Measurements from ENCODE around the gene AUTS2. TPM values are rescaled to one million over a fixed set of nuclear protein-coding genes. Genes with fewer than 3 reads are reported as not detected.

Gene AUTS2
- total RNA-seq, 2 donors from 2014 or later: 8.6 TPM

DNA sequence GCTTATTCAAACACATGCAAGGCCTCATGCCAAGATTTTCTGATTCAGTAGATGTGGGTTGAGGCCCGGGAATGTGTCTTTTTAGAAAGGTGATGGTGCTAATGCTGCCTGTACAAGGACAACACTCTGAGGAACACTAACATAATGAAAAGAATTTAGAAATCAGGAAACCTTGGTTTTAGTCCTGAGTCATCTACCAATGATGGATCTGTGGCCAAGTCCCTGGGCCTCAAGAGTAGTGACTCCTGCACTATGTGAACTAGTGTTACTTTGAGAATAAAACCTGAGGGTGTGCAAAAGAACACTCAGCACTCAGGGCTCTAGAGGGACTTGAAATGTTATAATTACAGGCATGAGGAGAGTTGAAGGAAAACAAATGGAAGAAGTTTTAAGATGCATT, 792.0 kb downstream of the AUTS2 start:
- TF ChIP-seq, protein P1, sequence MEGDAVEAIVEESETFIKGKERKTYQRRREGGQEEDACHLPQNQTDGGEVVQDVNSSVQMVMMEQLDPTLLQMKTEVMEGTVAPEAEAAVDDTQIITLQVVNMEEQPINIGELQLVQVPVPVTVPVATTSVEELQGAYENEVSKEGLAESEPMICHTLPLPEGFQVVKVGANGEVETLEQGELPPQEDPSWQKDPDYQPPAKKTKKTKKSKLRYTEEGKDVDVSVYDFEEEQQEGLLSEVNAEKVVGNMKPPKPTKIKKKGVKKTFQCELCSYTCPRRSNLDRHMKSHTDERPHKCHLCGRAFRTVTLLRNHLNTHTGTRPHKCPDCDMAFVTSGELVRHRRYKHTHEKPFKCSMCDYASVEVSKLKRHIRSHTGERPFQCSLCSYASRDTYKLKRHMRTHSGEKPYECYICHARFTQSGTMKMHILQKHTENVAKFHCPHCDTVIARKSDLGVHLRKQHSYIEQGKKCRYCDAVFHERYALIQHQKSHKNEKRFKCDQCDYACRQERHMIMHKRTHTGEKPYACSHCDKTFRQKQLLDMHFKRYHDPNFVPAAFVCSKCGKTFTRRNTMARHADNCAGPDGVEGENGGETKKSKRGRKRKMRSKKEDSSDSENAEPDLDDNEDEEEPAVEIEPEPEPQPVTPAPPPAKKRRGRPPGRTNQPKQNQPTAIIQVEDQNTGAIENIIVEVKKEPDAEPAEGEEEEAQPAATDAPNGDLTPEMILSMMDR (IDR thresholded peaks at IDR 0.05): no peak
- Histone ChIP-seq H3K4me1 (peaks cover 0 to 26% of the 10 kb centered on the region in 2 donors), H3K9me3 (no peaks in the 10 kb centered on the region), H3K27me3 (no peaks in the 10 kb centered on the region), H3K36me3 (no peaks in the 10 kb centered on the region), H3K27ac (no peak overlapping the region), H3K4me3 (no peak overlapping the region)
- DNase-seq (ENCODE audit: low spot score): no peak

DNA sequence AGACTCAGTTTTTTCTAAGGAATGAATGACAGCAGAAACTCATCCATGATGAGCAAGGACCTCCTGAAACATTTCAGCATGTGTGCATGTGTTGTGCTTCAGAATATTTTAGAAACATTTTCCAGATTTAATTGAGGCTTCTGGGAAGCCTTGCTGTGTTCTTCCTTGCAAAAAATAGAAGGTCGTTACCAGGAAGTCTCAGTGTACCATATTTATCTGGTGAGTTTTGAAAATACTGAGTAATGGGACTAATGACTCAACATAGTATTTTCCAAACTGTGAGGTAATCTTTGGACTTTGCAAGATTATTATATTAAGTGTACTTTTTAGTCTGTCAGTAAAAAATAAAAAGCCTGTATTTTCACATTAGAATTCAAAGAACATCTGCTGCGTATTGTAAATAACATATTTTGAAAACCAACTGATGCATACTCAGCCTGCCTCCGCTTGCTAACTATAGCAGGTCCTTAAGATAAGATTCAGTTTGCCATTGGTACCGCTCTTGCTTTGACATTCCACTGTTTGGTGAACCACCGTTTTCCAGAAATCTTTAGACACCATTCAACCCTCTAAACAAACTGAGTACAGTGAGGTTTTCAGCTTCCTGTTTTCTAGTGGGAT, 794.1 kb downstream of the AUTS2 start:
- DNase-seq (ENCODE audit: low spot score): no peak
- H3K36me3 ChIP-seq: no peaks in the 10 kb centered on the region
- TF ChIP-seq, protein P1 (IDR thresholded peaks at IDR 0.05): no peak
- H3K4me3 ChIP-seq: no peak overlapping the region
- peak overlapping the region; percentile 51 to 70 for H3K27ac ChIP-seq
- no peaks in the 10 kb centered on the region for H3K27me3 ChIP-seq
- H3K9me3 ChIP-seq: no peaks in the 10 kb centered on the region
- peaks cover 0 to 17% of the 10 kb centered on the region in 2 donors for H3K4me1 ChIP-seq

DNA sequence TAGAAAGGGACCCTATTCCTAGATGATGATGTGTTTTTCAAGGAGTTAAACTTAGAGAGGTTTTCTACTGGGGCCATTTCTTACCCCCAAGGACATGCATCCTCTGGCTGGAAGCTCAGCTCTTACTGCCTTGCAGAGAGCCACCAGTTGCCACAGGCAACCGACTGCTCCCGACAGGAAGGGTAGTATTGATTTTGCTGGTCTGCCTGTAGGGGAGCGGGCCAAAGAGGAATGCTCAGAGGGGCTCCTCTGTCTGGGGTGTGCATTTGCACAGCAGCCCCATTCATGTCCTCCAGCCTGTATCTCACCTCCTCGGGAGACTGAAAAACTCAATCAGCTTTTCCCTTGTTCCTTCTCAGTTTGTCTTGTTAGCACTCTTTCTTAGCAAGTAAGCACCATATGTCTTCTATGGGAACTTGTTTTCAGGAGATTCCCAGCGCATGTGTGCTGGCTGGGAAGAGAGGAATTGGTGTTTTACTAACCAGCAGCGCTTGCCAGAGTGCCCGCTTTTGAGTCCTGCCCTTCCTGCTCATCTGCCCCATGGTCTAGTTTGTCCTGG, 794.7 kb downstream of the AUTS2 start:
- Histone ChIP-seq H3K4me1 (peaks cover 0 to 14% of the 10 kb centered on the region in 2 donors), H3K4me3 (no peak overlapping the region), H3K36me3 (no peaks in the 10 kb centered on the region), H3K9me3 (no peaks in the 10 kb centered on the region), H3K27ac (peak overlapping the region; percentile 2 to 70), H3K27me3 (no peaks in the 10 kb centered on the region)
- DNase-seq (ENCODE audit: low spot score): no peak
- TF ChIP-seq, protein P1 (IDR thresholded peaks at IDR 0.05): no peak

DNA sequence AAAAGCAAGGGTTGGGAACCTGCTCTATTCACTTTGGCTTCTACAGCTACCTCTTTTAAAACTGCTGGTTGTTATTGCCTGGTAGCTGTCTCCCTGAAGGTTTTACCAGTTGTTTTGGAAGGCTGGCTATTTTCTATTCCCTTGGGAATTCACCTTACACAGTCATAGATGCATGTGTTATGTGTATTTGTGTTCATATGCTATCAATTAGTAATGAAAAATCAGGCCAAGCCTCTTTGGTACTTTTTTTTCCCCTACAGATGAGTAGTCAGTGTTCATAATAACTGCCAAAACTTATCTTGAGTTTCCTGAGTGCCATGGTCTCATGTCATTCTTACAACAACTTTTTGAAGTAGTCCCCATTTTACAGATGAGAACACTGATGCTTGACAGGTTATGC, 795.7 kb downstream of the AUTS2 start:
- H3K27ac ChIP-seq: no peak overlapping the region
- TF ChIP-seq, protein P1 (IDR thresholded peaks at IDR 0.05): no peak
- no peaks in the 10 kb centered on the region for H3K9me3 ChIP-seq
- H3K36me3 ChIP-seq: no peaks in the 10 kb centered on the region
- H3K4me1 ChIP-seq: peaks cover 0 to 14% of the 10 kb centered on the region in 2 donors
- DNase-seq (ENCODE audit: low spot score): no peak
- no peaks in the 10 kb centered on the region for H3K27me3 ChIP-seq
- H3K4me3 ChIP-seq: no peak overlapping the region

DNA sequence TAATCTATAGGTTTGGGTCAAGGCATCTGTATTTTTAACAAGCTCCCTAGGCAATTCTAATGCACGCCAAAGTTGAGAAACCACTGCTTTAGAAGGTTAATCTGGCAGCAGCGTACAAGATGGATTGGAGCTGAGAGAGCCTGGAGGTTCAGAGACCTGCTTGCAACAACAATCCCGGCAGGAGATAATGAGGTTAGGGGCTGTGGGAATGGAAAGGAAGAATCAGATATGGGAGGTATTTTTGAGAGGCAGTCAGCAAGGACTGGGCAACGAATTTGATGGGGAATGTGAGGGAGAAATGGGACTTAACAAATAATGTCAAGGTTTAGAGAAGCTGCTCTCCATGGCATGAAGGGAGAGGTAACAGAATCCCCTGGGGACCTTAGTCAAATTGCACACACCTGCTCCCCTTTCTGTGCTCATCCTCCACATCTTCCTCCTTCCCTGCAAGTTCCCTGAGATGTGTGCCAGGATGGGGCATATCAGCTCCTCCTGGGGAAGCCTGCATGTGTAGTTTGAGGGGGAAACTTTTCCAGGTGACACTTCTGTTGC, 802.6 kb downstream of the AUTS2 start:
- Histone ChIP-seq H3K36me3 (no peaks in the 10 kb centered on the region), H3K9me3 (no peaks in the 10 kb centered on the region), H3K4me1 (no peaks in the 10 kb centered on the region), H3K4me3 (no peak overlapping the region), H3K27me3 (no peaks in the 10 kb centered on the region), H3K27ac (no peak overlapping the region)
- TF ChIP-seq, protein P1 (IDR thresholded peaks at IDR 0.05): no peak
- DNase-seq (ENCODE audit: low spot score): no peak

All from right atrium auricular region (tissue), 2 donors.